Left lobe of liver (tissue), 2 donors: ENCODE measurements around the gene STEAP1B. TPM values are rescaled to one million over a fixed set of nuclear protein-coding genes. Genes with fewer than 3 reads are reported as not detected.

Source experiments
- ATAC-seq: fragments of 200-7000 bp; cut with Tn5 transposase; one replicate; pipeline ENCODE4 v1.9.1; 2020; ENCODE audit warnings: mild to moderate bottlenecking, moderate library complexity
- DNase-seq: peaks from one replicate; pipeline ENCODE4 v3.0.0-alpha.2; 2020; ENCODE audit warnings: low spot score
- total RNA-seq: library from RNA; stranded (reverse); gene quantifications from one replicate; pipeline ENCODE4 v1.2.1, GENCODE V29; 2021
- donor health status: DM: no; HTN: no; CAD: no; lungs with moderate emphysema.
- donor health status: DM: no; HTN: yes; CAD: no.

Gene STEAP1B
- total RNA-seq, 1 donor from 2014 or later, result not detected

DNA sequence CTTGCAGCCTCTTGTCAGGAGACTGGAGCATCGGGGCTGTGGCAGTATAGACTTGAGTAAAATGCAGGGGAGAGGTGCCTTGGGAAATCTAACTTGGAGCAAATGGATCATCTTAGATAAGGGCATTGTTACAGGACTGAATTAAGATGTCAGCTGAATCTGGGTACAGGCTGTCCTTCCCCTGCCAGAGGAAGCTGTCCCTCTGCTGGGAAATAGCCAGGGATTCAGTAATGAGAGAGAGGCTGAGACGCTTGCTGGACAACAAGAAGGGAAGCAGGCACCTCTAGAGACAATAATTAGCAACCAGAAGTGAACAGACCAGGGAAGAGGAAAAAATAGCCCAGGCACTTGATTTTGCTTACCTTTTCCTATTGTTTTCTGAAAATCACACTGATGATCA is 122.3 kb downstream of the STEAP1B start:
- DNase-seq, result no peak
- peak; percentile 42 for ATAC-seq

DNA sequence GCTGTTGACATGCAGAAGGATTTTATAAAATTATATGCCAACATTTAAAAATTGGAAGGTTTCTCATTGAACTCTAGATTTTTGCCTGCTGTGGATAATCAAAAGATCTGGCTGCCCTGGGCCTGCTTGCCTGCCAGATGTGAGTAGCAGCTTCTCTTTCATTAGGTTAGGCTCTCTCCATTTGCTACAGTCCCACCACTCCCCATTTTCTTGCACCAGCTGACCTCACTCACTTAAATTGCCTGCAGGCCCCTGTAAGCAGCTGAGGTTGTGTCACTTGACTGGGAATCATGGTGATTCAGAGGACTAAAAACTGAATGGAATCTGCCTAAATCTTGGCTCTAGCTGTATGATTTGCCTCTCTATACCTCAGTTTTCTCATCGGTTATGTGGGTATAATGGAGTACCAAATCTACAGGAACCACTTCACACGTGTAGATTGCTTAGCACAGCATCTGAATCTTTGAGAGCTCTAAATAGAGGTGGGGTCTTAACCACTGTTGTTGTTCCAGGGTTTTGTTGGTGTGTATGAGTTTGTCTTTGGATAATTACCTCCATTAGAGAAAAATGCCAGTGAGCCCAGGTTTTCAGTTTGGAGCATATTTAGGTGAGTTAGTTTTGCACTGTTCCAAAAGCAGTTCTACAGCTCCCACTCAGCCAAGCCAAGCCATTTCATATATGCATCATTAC is 124.5 kb downstream of the STEAP1B start:
- ATAC-seq (no peak), DNase-seq (no peak)

DNA sequence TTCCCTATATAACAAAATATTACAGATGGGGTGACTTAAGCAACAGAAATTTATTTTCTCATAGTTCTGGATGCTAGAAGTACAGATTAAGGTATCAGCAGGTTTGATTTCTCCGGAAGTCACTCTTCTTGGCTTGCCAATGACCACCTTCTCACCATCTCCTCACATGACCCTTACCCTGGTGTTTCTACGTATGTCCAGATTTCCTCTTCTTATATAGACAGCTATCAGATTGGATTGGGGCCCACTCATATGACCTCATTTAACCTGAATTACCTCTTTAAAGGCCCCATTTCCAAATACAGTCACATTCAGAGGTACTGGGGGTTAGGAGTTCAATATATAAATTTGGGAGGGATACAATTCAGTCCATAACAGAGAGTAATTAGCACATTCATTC is 126.1 kb downstream of the STEAP1B start:
- no peak for DNase-seq
- no peak for ATAC-seq

DNA sequence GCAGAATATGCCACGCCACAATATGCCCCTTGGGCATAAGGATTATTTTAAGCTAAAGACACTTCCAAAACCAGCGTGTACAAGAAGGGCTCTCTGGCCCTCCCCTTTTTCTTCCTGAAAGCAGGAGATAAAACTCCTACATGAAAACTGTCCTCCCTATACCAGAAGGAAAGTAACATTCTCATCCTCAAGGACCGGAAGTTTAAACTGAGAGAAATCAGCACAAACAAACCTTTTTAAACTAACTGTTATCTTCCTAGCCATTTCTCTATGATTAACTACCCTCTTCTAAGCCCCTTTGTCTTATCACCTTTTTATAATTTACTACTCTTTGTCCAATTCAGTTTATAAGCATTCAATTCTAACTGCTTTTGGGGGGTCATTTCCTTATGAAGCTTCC is 126.6 kb downstream of the STEAP1B start:
- ATAC-seq, result no peak
- DNase-seq, result no peak

DNA sequence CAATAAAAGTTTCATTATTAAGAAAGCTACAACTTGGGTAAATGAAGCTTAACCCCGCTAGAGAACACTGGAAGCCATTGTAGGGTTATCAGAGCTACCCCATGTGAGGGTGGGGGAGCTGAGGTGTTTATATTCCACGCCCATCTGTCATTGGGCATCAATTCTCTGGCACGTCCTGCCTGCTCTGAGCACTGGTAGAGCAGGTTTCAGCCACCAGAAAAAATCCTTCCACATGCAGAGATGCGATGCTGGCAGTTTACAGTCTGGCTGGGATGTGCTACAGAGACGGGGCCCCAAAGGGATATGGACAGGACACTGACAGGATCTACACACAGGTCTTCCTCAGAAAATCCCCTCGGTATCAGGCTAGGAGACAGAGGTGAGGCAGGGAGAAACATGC is 127.1 kb downstream of the STEAP1B start:
- ATAC-seq, result no peak

DNA sequence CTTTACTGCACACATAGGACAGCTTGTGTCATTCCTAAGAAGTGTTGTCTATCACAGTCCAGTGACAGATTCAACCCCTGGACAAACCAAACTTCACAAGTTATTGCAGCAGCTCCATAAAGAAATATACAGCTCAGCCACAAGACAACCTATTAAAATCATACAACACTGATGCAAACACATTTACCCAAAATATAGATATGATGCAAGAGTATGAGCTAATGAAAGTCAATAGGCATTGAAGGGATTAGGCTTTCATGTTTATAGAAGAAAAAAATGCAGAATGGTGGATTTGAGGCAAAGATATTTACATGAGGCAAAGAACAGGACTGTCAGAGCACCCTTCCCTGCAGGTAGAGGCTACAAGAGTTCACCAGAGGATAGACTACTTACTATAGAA is 128.1 kb downstream of the STEAP1B start:
- ATAC-seq (no peak), DNase-seq (no peak)

More for the DNA sequence above, 127.1 kb downstream of the STEAP1B start:
- DNase-seq, result no peak

Other genes with a start within 250 kb of the STEAP1B start
- gene RAPGEF5, start 143.0 kb downstream of the STEAP1B start, total RNA-seq, result 21.2 TPM
- not detected for gene IL6, start 227.0 kb upstream of the STEAP1B start, total RNA-seq